Transverse colon (tissue), 3 donors: ENCODE measurements around the gene ZNF568.

Source experiments
- EP300 ChIP-seq: sonication (generic); formaldehyde crosslinking; IDR thresholded peaks from one replicate; pipeline ENCODE4 v1.6.1; 2017; ENCODE audit warnings: antibody characterized with exemption, low read depth
- POLR2A ChIP-seq: fragments of 450-650 bp; IDR thresholded peaks from one replicate; pipeline ENCODE4 v1.6.1; 2016; ENCODE audit warnings: antibody characterized with exemption, mild to moderate bottlenecking, moderate library complexity
- TF ChIP-seq, protein P1 (sequence below), 5 experiments: fragments of 200-600 bp in 3 of 5; fragments of 450-650 bp in 2 of 5; sonication (generic) in 3 of 5; IDR thresholded peaks; 1 replicate in 2 of 5; 2 replicates in 3 of 5; pipeline ENCODE4 v1.5.1; 2016 to 2017; ENCODE audit warnings: antibody characterized with exemption in 5 of 5, inconsistent platforms in 3 of 5, mild to moderate bottlenecking in 2 of 5, moderate library complexity in 1 of 5

DNA sequence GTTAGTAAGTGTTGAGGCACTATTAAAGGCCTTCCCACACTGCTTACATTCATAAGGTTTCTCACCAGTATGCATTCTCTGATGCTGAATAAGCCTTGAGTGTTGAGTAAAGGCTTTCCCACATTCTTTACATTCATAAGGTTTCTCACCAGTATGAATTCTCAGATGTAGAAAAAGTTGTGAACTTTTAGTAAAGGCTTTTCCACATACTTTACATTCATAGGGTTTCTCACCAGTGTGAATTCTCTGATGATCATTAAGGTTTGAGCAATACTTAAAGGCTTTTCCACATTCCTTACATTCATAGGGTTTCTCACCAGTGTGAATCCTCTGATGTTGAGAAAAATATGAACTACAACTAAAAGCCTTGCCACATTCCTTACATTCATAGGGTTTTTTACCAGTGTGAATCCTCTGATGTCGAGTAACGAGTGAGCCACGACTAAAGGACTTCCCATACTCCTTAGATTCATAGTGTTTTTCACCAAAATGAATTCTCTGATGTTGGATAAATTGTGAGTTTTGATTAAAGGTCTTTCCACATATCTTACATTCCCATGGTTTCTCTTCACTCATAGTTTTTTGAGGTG lies 24.3 kb upstream of the ZNF568 start:
- TF ChIP-seq, protein P1, sequence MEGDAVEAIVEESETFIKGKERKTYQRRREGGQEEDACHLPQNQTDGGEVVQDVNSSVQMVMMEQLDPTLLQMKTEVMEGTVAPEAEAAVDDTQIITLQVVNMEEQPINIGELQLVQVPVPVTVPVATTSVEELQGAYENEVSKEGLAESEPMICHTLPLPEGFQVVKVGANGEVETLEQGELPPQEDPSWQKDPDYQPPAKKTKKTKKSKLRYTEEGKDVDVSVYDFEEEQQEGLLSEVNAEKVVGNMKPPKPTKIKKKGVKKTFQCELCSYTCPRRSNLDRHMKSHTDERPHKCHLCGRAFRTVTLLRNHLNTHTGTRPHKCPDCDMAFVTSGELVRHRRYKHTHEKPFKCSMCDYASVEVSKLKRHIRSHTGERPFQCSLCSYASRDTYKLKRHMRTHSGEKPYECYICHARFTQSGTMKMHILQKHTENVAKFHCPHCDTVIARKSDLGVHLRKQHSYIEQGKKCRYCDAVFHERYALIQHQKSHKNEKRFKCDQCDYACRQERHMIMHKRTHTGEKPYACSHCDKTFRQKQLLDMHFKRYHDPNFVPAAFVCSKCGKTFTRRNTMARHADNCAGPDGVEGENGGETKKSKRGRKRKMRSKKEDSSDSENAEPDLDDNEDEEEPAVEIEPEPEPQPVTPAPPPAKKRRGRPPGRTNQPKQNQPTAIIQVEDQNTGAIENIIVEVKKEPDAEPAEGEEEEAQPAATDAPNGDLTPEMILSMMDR (IDR thresholded peaks at IDR 0.05) = no peak
- TF ChIP-seq EP300 = no peak
- TF ChIP-seq POLR2A = no peak
